Stomach (tissue), 9 donors: ENCODE results near the gene NLK. TPM values are rescaled to one million over a fixed set of nuclear protein-coding genes. Genes with fewer than 3 reads are reported as not detected.

Experiments used
- DNase-seq, 2 donors: peaks; one replicate each; pipeline versions ENCODE4 v3.0.0 to v3.0.0-alpha.2; 2013 to 2019
- H3K27ac ChIP-seq, 5 donors: fragments of 200-600 bp in 4 of 5; sonication (generic) in 4 of 5; one replicate each; pipeline ENCODE4 v1.5.1; 2013 to 2019; ENCODE audit warnings: mild to moderate bottlenecking in 1 of 5, moderate library complexity in 1 of 5
- H3K27me3 ChIP-seq, 3 donors: fragments of 200-600 bp; sonication (generic); one replicate each; pipeline ENCODE4 v1.5.1; 2017 to 2019; ENCODE audit warnings: mixed run types in 1 of 3
- H3K36me3 ChIP-seq, 4 donors: fragments of 200-600 bp; sonication (generic); 1 replicate in 3 of 4; 2 replicates in 1 of 4; pipeline ENCODE4 v1.5.1; 2016 to 2019
- H3K4me1 ChIP-seq, 4 donors: fragments of 200-600 bp; sonication (generic); one replicate each; pipeline ENCODE4 v1.5.1; 2016 to 2019
- H3K4me3 ChIP-seq, 4 donors: fragments of 200-600 bp; sonication (generic) in 3 of 4; one replicate each; pipeline ENCODE4 v1.5.1; 2016 to 2019; ENCODE audit warnings: mild to moderate bottlenecking in 1 of 4
- H3K9me3 ChIP-seq, 4 donors: fragments of 200-600 bp; sonication (generic); one replicate each; pipeline ENCODE4 v1.5.1; 2016 to 2019
- CTCF ChIP-seq, 7 experiments: fragments of 450-650 bp in 4 of 7; fragments of 200-600 bp in 3 of 7; sonication (generic) in 3 of 7; IDR thresholded peaks; one replicate each; pipeline ENCODE4 v1.5.1; 2016 to 2019; ENCODE audit warnings: antibody characterized with exemption in 7 of 7, control low read depth in 2 of 7, mild to moderate bottlenecking in 1 of 7
- EP300 ChIP-seq: sonication (generic); formaldehyde crosslinking; IDR thresholded peaks from one replicate; pipeline ENCODE4 v1.6.1; 2017; ENCODE audit warnings: antibody characterized with exemption
- POLR2A ChIP-seq, 4 donors: fragments of 450-650 bp; IDR thresholded peaks; one replicate each; pipeline ENCODE4 v1.6.1; 2016; ENCODE audit warnings: antibody characterized with exemption in 4 of 4, control low read depth in 2 of 4, mild to moderate bottlenecking in 1 of 4, moderate library complexity in 1 of 4
- POLR2AphosphoS5 ChIP-seq, 3 donors: sonication (generic); formaldehyde crosslinking; IDR thresholded peaks; one replicate each; pipeline ENCODE4 v1.6.1; 2016; ENCODE audit warnings: antibody characterized with exemption in 3 of 3
- WGBS, 5 donors: extraction: QIAGEN DNeasy Blood & Tissue Kit in 3 of 5; methylation state at CpG; one replicate each; pipeline versions ENCODE4 v1.1.5 to v1.1.7; 2013 to 2018; 5-methylcytosine and 5-hydroxymethylcytosine counted together
- intact Hi-C: fragments of 100-400 bp; cut with DNase I; formaldehyde crosslinking; loops from one replicate; pipeline ENCODE4 v1.15.1; 2023; ENCODE audit warnings: low total_unique reads
- polyA plus RNA-seq, 3 donors: library from polyadenylated mRNA; stranded (reverse); fragments of 200-250 nt; gene quantifications; one replicate each; pipeline ENCODE4 v1.2.3, GENCODE V29; 2013
- total RNA-seq, 5 donors: library from RNA; depleted of rRNA; stranded (reverse); fragments of >200 nt; gene quantifications; one replicate each; pipeline versions ENCODE4 v1.1.0 to v1.2.3, GENCODE V29; 2014 to 2016
- donor health status: healthy with polysubstance abuse.
- donor health status: Bipolar disorder and iron deficiency.
- donor health status: healthy.

Gene NLK
- total and polyA plus RNA-seq, 8 donors, result 4.3 to 169 (median 14.7) TPM

GRCh38 chr17:28160610-28161009 is 118.1 kb downstream of the NLK start:
- WGBS, 5 donors, result 13 to 37% (median 27%) methylated on average over 2 of the region's 2 CpGs

GRCh38 chr17:28161311-28161710 is 118.8 kb downstream of the NLK start:
- 82 to 94% (median 89%) methylated on average over 4 of the region's 4 CpGs for WGBS, 5 donors
- no peak overlapping the region for H3K27ac ChIP-seq
- H3K9me3 ChIP-seq, result no peaks in the 10 kb centered on the region
- no peak for DNase-seq
- H3K4me3 ChIP-seq, result no peak overlapping the region
- TF ChIP-seq CTCF (IDR thresholded peaks at IDR 0.05) (no peak), POLR2A (IDR thresholded peaks at IDR 0.05) (no peak)
- no peaks in the 10 kb centered on the region for H3K27me3 ChIP-seq
- intact Hi-C loops, result no loop called here
- no peaks in the 10 kb centered on the region for H3K4me1 ChIP-seq
- peaks cover 0 to 11% (median 7%) of the 10 kb centered on the region in 4 donors for H3K36me3 ChIP-seq

More at GRCh38 chr17:28160610-28161009, 118.1 kb downstream of the NLK start:
- no peaks in the 10 kb centered on the region for H3K9me3 ChIP-seq
- no peak overlapping the region for H3K27ac ChIP-seq
- TF ChIP-seq EP300 (no peak), POLR2AphosphoS5 (IDR thresholded peaks at IDR 0.05) (no peak), POLR2A (IDR thresholded peaks at IDR 0.05) (no peak), CTCF (IDR thresholded peaks at IDR 0.05) (no peak)
- no peak overlapping the region for H3K4me3 ChIP-seq
- H3K4me1 ChIP-seq, result no peaks in the 10 kb centered on the region
- intact Hi-C loops, result no loop called here
- no peak for DNase-seq
- H3K27me3 ChIP-seq, result no peaks in the 10 kb centered on the region
- H3K36me3 ChIP-seq, result peaks cover 0 to 10% (median 6%) of the 10 kb centered on the region in 4 donors

- TF ChIP-seq EP300, result no peak
- no peak for TF ChIP-seq CTCF (IDR thresholded peaks at IDR 0.05)
- TF ChIP-seq POLR2A (IDR thresholded peaks at IDR 0.05), result no peak
- intact Hi-C loops, result no loop called here
- no peaks in the 10 kb centered on the region for H3K27me3 ChIP-seq
- no peak overlapping the region for H3K27ac ChIP-seq
- no peaks in the 10 kb centered on the region for H3K9me3 ChIP-seq
- H3K36me3 ChIP-seq, result peaks cover 5 to 37% (median 30%) of the 10 kb centered on the region in 4 donors
- H3K4me1 ChIP-seq, result no peaks in the 10 kb centered on the region
- 81 to 92% (median 86%) methylated on average over 2 of the region's 2 CpGs for WGBS, 5 donors
- no peak for DNase-seq
- no peak overlapping the region for H3K4me3 ChIP-seq
These were observed 124.0 kb downstream of the NLK start for GRCh38 chr17:28166478-28166877.

GRCh38 chr17:28169621-28170349 is 127.3 kb downstream of the NLK start:
- Histone ChIP-seq H3K27ac (no peak overlapping the region), H3K4me3 (no peak overlapping the region), H3K4me1 (no peaks in the 10 kb centered on the region), H3K36me3 (peaks cover 5 to 49% (median 46%) of the 10 kb centered on the region in 4 donors), H3K27me3 (no peaks in the 10 kb centered on the region), H3K9me3 (no peaks in the 10 kb centered on the region)
- TF ChIP-seq EP300 (no peak), CTCF (IDR thresholded peaks at IDR 0.05) (no peak), POLR2AphosphoS5 (IDR thresholded peaks at IDR 0.05) (no peak), POLR2A (IDR thresholded peaks at IDR 0.05) (no peak)
- 70 to 81% (median 72%) methylated on average over 3 of the region's 3 CpGs for WGBS, 5 donors
- intact Hi-C loops, result no loop called here
- no peak for DNase-seq
